ENCODE measurements around the gene CCDC97. TPM values are rescaled to one million over a fixed set of nuclear protein-coding genes. Genes with fewer than 3 reads are reported as not detected.

CCDC97 gene
- total RNA-seq (11.4 and 15.1 TPM in 2 replicates), polyA plus RNA-seq (24.4 and 32.7 TPM in 2 replicates)

DNA sequence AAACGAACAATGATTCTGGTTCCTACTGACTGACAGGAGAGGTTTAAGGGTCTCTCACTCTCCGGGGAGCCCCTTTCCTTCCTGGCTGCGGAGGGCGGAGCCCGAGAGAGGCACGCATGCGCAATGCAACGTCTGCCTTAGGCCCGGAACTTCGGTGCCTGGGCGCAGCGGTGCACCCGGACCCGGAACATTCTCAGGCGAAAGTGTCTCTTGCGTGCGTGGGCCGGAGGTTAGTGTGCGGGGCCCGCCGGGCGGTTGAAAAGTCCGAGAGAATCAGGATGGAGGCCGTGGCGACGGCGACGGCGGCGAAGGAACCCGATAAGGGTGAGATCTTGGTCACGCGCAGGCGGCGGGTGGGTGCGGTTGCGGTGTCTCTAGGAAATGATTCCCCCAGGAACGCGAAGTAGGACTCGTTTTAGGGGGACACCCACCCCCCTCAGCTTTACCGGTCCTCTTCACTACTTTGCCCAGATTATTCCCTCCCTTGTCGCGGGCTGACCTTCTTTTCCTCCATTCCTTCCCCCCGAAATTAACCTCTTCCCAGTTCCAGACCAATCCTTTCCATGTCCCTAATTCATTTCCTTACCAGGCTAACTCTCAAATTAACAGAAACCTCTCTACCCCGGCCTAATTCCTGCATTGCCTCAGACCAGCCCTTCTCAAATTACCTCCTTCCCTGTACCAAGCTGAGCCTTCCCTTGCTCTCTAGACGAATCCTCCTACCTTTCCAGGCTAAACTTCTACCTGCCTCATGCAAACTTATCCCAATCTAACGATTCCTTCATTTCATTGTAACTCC lies at the start of gene CCDC97:
Gene CCDC97, plus strand, starts transcription at position 140 of the 799 bp plus-strand sequence. Its CDS starts 139 bp downstream, at position 279.
- TF ChIP-seq EZH2 (IDR thresholded peaks at IDR 0.05; ENCODE audit: borderline replicate concordance) = no peak
- TF ChIP-seq, protein P1, sequence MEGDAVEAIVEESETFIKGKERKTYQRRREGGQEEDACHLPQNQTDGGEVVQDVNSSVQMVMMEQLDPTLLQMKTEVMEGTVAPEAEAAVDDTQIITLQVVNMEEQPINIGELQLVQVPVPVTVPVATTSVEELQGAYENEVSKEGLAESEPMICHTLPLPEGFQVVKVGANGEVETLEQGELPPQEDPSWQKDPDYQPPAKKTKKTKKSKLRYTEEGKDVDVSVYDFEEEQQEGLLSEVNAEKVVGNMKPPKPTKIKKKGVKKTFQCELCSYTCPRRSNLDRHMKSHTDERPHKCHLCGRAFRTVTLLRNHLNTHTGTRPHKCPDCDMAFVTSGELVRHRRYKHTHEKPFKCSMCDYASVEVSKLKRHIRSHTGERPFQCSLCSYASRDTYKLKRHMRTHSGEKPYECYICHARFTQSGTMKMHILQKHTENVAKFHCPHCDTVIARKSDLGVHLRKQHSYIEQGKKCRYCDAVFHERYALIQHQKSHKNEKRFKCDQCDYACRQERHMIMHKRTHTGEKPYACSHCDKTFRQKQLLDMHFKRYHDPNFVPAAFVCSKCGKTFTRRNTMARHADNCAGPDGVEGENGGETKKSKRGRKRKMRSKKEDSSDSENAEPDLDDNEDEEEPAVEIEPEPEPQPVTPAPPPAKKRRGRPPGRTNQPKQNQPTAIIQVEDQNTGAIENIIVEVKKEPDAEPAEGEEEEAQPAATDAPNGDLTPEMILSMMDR (IDR thresholded peaks at IDR 0.05; ENCODE audit: poor library complexity) = no peak
- no peak for TF ChIP-seq EZH2phosphoT487 (IDR thresholded peaks at IDR 0.05; ENCODE audit: low read depth, severe bottlenecking, unreplicated experiment)
- peak; percentile 94 for DNase-seq (ENCODE audit: low spot score)
- Histone ChIP-seq H4K20me1 (ENCODE audit: insufficient read depth, poor library complexity, severe bottlenecking) (peaks cover 8% of the 10 kb centered on the region), H3K4me3 (peak within 1 kb of the TSS; percentile 90), H3K27ac (peak within 1 kb of the TSS; percentile 99), H3K27me3 (no peaks in the 10 kb centered on the region), H3K9me2 (replicated peaks; ENCODE audit: insufficient read depth) (no peaks in the 10 kb centered on the region), H2AFZ (peak within 1 kb of the TSS; percentile 33), H3K4me2 (peak within 1 kb of the TSS; percentile 80), H3K9me3 (ENCODE audit: low read depth) (no peaks in the 10 kb centered on the region), H3K36me3 (replicated peaks; ENCODE audit: insufficient read depth, low read depth) (no peaks in the 10 kb centered on the region), H3K4me1 (ENCODE audit: insufficient read depth) (peaks cover 21% of the 10 kb centered on the region), H3K79me2 (peaks cover 48% of the 10 kb centered on the region)
- WGBS (ENCODE audit: low lambda C conversion rate, missing lambda C conversion rate) = 2% methylated on average over 47 of the region's 47 CpGs

DNA sequence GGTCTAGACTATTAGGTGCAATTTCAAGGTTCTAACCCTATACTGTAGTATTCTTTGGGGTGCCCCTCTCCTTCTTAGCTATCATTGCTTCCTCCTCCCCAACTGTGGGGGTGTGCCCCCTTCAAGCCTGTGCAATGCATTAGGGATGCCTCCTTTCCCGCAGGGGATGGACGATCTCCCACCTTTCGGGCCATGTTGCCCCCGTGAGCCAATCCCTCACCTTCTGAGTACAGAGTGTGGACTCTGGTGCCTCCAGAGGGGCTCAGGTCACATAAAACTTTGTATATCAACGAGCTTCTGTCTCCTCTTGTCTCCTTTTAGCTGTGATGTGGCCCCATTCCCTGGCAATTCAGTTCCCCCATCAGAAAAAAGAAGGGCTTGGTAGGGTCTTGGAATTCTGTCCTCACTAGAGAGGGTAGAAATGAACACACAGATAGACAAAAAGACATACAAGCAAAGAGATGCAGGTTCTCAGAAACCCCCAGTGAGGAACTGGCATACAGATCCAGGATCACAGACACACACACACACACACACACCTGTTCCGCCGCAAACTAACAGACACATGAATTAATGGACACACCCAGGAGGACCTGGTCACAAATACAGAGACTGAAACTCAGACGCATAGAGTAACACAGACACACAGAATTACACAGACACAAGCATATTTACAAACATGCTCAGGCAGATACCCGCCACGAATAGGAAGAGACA lies 48.3 kb upstream of the CCDC97 start:
- Histone ChIP-seq H2AFZ (peak overlapping the region; percentile 34), H3K4me3 (peak overlapping the region; percentile 28), H4K20me1 (ENCODE audit: insufficient read depth, poor library complexity, severe bottlenecking) (peaks cover 8% of the 10 kb centered on the region), H3K9me3 (ENCODE audit: low read depth) (no peaks in the 10 kb centered on the region), H3K4me2 (peak overlapping the region; percentile 87), H3K9me2 (replicated peaks; ENCODE audit: insufficient read depth) (no peaks in the 10 kb centered on the region), H3K79me2 (peaks cover 22% of the 10 kb centered on the region), H3K27ac (peak overlapping the region; percentile 76), H3K4me1 (ENCODE audit: insufficient read depth) (peaks cover 8% of the 10 kb centered on the region), H3K27me3 (no peaks in the 10 kb centered on the region), H3K36me3 (replicated peaks; ENCODE audit: insufficient read depth, low read depth) (no peaks in the 10 kb centered on the region)
- WGBS (ENCODE audit: low lambda C conversion rate, missing lambda C conversion rate) = 69% methylated on average over 10 of the region's 10 CpGs
- TF ChIP-seq EZH2 (IDR thresholded peaks at IDR 0.05; ENCODE audit: borderline replicate concordance) (no peak), EZH2phosphoT487 (IDR thresholded peaks at IDR 0.05; ENCODE audit: low read depth, severe bottlenecking, unreplicated experiment) (no peak)
- TF ChIP-seq, protein P1 (IDR thresholded peaks at IDR 0.05; ENCODE audit: poor library complexity) = no peak
- peak; percentile 25 for DNase-seq (ENCODE audit: low spot score)

DNA sequence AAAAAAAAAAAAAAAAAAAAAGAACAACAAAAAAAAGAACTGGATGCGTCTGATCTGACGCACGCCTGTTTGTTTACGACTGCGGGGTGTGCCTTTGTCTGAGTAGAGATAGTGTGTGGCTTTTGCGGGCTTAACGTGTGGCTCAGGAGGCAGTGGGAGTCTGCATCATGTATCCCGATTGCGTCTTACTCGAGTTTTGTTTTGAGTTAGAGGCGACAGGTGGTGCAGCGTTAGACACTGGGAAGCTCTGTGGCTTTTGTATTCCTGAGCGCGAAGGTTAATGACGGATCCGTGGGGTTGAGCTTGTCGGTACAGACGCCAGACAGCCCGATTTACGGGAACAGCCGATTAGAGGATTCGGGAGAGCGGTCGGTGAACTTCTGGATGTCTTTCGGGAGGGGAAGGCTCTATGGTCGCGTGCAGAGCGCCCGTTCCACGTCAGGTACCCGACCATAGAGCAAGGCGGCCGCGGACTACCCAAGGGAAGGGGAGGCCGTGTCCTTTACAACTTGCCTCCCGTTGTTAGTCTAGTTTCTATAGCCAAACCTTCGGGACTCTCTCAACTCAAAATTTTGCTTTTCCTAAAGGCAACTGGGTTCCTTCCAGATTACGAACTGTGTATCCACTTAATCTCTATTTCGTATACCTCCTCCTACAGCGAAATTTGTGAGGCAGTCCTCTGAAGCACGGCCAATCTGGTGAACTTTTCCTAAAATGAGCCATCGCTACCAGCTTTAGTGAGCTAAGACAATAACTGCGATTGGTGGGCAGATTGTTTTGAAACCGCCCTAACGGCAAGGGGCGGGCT lies 46.7 kb upstream of the CCDC97 start:
- Histone ChIP-seq H3K79me2 (peaks cover 38% of the 10 kb centered on the region), H3K4me3 (peak overlapping the region; percentile 13), H3K4me1 (ENCODE audit: insufficient read depth) (peaks cover 19% of the 10 kb centered on the region), H3K36me3 (replicated peaks; ENCODE audit: insufficient read depth, low read depth) (no peaks in the 10 kb centered on the region), H4K20me1 (ENCODE audit: insufficient read depth, poor library complexity, severe bottlenecking) (peaks cover 24% of the 10 kb centered on the region), H3K9me3 (ENCODE audit: low read depth) (no peaks in the 10 kb centered on the region), H3K27me3 (no peaks in the 10 kb centered on the region), H3K9me2 (replicated peaks; ENCODE audit: insufficient read depth) (no peaks in the 10 kb centered on the region), H2AFZ (peak overlapping the region; percentile 14), H3K27ac (peak overlapping the region; percentile 93), H3K4me2 (peak overlapping the region; percentile 87)
- DNase-seq (ENCODE audit: low spot score) = peak; percentile 80
- WGBS (ENCODE audit: low lambda C conversion rate, missing lambda C conversion rate) = under 1% methylated on average over 46 of the region's 46 CpGs
- TF ChIP-seq EZH2phosphoT487 (IDR thresholded peaks at IDR 0.05; ENCODE audit: low read depth, severe bottlenecking, unreplicated experiment) = no peak
- TF ChIP-seq EZH2 (IDR thresholded peaks at IDR 0.05; ENCODE audit: borderline replicate concordance) = no peak
- TF ChIP-seq, protein P1 (IDR thresholded peaks at IDR 0.05; ENCODE audit: poor library complexity) = no peak

Data from hepatocyte (in vitro differentiated cells).